GM21390 (cell line): ENCODE measurements around the gene COL15A1.

Experiments used
- ATAC-seq: cut with Tn5 transposase; IDR thresholded peaks from one replicate; pipeline ENCODE4 v1.9.1; 2021; ENCODE audit not compliant: unreplicated experiment

COL15A1 gene

GRCh38 chr9:98944057-98944733 lies 488 bp downstream of the COL15A1 start:
- no peak for ATAC-seq

GRCh38 chr9:98944734-98945074 lies 997 bp downstream of the COL15A1 start:
- ATAC-seq = no peak

GRCh38 chr9:98949565-98949964 lies 5.9 kb downstream of the COL15A1 start:
- no peak for ATAC-seq

- ATAC-seq = no peak
These were observed 6.6 kb downstream of the COL15A1 start for GRCh38 chr9:98950262-98950661.

- no peak for ATAC-seq
These were observed 8.3 kb downstream of the COL15A1 start for GRCh38 chr9:98951967-98952366.

GRCh38 chr9:98953581-98954243 lies 10.0 kb downstream of the COL15A1 start:
- no peak for ATAC-seq

GRCh38 chr9:98954244-98954610 lies 10.5 kb downstream of the COL15A1 start:
- ATAC-seq = no peak

- ATAC-seq = no peak
These were observed 11.6 kb downstream of the COL15A1 start for GRCh38 chr9:98955259-98955658.

GRCh38 chr9:98957826-98958225 lies 14.1 kb downstream of the COL15A1 start:
- ATAC-seq = no peak

- ATAC-seq = no peak
These were observed 14.7 kb downstream of the COL15A1 start for GRCh38 chr9:98958271-98958984.

GRCh38 chr9:98960409-98960808 lies 16.7 kb downstream of the COL15A1 start:
- no peak for ATAC-seq

- no peak for ATAC-seq
These were observed 17.9 kb downstream of the COL15A1 start for GRCh38 chr9:98961513-98962180.

GRCh38 chr9:98962181-98962560 lies 18.5 kb downstream of the COL15A1 start:
- ATAC-seq = no peak

GRCh38 chr9:98962861-98963260 lies 19.2 kb downstream of the COL15A1 start:
- ATAC-seq = no peak

- ATAC-seq = no peak
These were observed 20.5 kb downstream of the COL15A1 start for GRCh38 chr9:98964201-98964600.

GRCh38 chr9:98964911-98965336 lies 21.2 kb downstream of the COL15A1 start:
- no peak for ATAC-seq

- ATAC-seq = no peak
These were observed 23.0 kb downstream of the COL15A1 start for GRCh38 chr9:98966676-98967075.

GRCh38 chr9:98967257-98967656 lies 23.6 kb downstream of the COL15A1 start:
- no peak for ATAC-seq

GRCh38 chr9:98967680-98968079 lies 24.0 kb downstream of the COL15A1 start:
- ATAC-seq = no peak

- ATAC-seq = no peak
These were observed 25.1 kb downstream of the COL15A1 start for GRCh38 chr9:98968601-98969337.

- no peak for ATAC-seq
These were observed 26.9 kb downstream of the COL15A1 start for GRCh38 chr9:98970532-98971041.
